HG02970 (cell line): Measurements from ENCODE around the gene TTC23.
A peak's percentile ranks its signal among the peaks of the same experiment; 100 is the strongest.

Source experiments
- ATAC-seq: cut with Tn5 transposase; IDR thresholded peaks from one replicate; pipeline ENCODE4 v1.9.1; 2021; ENCODE audit warnings: mild to moderate bottlenecking, moderate library complexity, moderate number of reproducible peaks; ENCODE audit not compliant: unreplicated experiment, low FRiP score

The TTC23 gene

GRCh38 chr15:99110581-99111320, 138.6 kb downstream of the TTC23 start:
- no peak for ATAC-seq

GRCh38 chr15:99110093-99110492, 139.3 kb downstream of the TTC23 start:
- no peak for ATAC-seq

GRCh38 chr15:99109555-99110021, 139.8 kb downstream of the TTC23 start:
- ATAC-seq, result no peak

GRCh38 chr15:99108993-99109392, 140.4 kb downstream of the TTC23 start:
- ATAC-seq, result no peak

DNA sequence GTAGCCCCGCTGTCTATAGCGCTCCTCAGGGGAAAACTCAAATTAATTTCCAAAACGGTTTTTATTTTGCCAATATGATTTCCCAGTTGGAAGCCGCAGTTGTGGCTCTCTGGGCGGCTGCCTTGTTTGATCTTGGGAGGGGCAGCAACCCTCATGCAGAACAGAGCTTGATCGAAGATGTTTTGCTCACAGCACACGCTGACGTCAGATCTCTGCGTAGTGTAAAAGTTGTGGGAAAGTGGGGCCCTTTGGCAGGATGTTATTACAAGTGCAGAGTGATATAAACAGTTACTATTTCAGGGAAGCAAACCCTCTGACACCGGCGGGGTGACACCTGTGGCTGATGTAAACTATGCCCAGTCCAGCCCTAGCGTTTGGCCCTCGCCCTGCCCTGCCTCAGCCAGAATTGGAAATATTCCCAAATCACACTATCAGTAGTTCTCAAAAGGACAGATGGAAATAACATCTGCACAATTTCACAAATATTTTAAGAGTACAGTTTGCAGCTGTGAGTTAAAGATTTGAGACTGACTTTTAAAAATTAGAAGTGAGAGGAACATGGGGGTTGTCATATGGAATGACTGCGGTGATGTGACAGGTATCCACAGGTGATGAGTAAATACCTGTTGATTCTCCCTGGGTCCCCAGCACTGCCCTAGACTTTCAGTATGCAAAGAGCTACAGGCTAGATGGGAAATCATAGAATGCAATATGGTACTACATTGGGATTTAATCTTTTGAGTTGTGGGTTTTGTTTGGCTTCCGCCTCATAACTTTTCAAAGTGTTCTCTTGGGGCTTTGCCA, 142.8 kb downstream of the TTC23 start:
- no peak for ATAC-seq

DNA sequence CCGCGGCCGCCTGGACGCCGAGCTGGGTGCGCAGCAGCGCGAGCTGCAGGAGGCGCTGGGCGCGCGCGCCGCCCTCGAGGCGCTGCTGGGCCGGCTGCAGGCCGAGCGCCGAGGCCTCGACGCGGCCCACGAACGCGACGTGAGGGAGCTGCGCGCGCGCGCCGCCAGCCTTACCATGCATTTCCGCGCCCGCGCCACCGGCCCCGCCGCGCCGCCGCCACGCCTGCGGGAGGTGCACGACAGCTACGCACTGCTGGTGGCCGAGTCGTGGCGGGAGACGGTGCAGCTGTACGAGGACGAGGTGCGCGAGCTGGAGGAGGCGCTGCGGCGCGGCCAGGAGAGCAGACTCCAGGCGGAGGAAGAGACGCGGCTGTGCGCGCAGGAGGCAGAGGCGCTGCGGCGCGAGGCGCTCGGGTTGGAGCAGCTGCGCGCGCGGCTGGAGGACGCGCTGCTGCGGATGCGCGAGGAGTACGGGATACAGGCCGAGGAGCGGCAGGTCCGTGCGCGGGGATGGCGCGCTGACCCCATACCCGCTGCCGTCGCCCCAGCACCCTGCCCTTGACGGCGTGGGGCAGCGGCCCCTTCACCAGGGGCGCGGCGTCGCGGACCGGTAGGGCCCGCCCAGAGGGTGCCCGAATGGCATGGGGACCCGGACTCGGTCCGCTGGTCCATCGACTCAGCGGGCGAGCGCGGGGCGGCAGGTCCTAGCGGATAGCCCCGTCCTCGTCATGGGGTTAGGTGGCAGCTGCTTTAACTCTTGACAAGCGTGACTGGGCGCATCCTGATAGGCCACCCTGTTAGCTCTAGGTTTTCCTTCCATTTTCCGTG, 143.7 kb downstream of the TTC23 start:
- ATAC-seq, result peak; percentile 35

DNA sequence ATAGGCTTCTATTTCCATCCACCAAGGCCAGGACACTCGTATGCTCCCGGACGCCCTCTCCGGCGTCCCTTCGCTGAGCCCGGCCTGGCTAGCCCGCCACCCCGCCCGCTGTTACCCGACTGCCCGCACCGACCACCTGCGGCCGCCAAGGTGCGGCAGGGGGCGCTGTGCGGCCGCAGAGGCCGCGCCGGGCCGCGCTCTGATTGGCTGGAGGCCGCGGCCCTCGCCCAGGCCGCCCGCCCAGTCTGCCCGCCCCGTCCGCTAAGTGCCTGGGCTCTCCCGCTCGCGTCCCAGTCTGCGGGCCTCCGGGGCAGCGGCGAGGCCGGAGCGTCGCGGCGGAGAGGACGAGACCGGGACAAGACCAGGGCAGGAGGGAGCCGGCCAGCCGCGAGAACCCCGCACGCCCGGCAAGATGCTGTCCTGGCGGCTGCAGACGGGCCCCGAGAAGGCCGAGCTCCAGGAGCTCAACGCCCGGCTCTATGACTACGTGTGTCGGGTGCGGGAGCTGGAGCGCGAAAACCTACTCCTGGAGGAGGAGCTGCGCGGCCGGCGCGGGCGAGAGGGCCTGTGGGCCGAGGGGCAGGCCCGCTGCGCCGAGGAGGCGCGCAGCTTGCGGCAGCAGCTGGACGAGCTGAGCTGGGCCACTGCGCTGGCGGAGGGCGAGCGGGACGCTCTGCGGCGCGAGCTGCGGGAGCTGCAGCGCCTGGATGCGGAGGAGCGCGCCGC, 144.4 kb downstream of the TTC23 start, which contains the start of gene SYNM:
Gene SYNM, plus strand, starts transcription at position 293 of the 726 bp plus-strand sequence. Its CDS starts 120 bp downstream, at position 413.
- ATAC-seq, result peak; percentile 60

DNA sequence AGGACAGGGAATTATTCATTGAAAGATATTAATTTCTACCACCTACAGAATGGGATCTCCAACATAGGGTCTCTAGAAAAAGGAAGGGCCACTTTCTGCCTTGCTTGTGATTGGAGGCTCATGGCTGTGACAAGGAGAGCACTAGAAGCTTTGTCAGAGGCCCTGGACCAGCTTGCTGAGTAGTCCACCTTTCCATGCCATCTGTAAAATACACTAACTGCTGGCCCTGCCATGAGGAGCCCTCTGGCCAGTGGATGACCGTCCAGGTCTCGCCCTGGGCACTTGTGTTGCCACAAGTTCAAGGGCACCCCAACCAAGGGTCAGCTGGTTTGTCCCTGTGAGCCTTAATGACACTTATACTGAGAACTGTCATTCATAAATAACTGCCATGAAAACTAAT, 146.1 kb downstream of the TTC23 start:
- no peak for ATAC-seq

DNA sequence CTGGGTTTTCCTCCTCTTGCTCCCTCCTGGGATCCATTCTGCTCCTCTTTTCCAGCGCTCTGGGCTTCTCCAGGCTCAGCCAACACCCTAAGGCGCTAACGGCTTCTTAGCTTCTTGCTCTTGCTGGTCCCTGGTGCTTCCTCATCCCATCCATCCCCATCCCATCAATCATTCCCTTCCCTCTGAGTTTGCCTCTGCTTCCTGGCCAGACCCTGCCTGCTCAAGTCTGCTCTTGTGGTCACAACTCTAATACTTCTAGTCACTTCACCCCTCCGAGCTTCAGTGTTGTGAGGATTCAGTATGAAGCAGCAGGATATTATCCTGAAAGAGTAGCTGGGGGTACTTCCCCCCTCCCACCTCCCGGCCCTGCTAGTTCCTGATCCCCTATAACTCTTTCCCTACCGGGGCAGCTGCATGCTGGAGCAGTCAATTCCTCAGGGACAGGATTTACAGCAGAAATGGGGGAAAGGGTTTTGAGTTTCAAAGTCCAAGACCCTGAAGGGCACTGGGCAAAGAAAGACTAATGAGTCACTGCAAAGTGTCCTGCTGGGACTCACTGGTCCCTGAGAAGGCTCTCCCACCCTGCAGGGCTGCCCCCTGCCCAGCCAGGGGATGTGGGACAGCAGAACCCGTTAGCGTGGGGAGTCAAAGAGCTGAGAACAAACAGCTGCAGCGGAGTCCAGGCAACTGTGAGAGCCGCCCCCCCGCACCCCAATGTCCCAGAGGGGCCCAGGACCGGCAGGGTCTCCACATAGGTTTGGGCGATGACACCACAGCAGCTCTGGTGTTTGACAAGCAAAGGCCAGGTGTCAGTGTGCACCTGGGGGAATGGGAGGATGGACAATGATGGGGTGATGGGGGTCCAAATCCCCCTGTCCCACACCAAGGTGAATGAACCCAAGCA, 146.8 kb downstream of the TTC23 start:
- ATAC-seq, result no peak

DNA sequence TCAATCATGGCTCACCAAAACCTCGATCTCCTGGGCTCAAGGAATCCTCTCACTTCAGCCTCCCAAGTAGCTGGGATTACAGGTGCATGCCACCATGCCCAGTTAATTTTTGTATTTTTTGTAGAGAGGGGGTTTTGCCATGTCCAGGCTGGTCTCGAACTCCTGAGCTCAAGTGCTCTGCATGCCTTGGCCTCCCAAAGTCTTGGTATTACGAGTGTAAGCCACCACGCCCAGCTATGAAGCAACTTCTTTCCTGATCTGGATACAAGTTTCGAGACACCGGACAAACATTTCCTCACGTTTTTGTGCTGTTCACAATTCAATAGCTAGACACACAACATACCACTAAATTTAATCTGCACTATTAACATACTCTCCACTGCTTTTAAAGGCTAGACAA, 147.9 kb downstream of the TTC23 start:
- no peak for ATAC-seq

DNA sequence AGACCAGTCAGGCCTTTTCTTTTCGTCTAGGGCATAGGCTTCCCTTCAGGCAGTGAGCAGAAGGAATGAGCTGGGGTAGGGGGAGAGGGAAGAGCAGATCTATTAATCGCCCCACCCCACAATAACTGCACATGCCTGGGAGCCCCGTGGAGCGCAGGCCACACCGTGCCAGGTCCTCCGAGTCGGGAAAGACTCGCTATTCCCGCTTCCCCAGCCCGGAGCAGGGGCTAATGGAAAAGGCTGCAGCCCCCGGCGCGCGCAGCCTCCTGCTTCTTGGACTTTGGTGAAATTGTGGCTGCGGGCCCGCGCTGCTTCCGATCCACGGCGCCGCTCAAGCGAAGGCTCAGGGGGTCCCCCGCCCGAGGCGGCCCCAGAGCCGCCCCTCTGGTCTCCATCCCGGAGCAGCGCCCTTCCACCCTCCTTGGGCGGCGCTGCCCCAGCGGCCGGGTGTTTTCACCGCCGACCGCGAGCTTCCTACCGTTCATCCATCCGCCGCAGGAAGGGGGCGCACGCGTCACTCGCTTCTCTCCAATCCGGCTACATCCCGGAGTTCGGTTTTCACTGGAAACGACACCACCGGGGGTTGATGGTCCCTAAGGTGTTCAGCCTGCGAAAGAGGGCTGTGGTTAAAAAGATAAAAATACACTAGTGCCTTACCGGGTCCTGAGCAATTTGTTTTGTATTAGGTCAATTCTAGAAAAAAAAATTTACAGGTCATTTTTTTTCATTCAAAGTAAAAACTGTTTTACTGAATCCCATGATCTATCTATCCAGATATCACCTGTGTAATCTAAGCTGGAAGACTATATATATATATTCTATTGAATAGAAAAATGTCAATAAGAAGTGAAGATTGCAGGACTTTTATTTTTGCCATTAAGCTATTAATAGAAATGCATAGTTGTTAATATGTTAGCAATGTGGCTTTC, 148.9 kb downstream of the TTC23 start:
- ATAC-seq, result no peak

GRCh38 chr15:99099661-99100060, 149.7 kb downstream of the TTC23 start:
- no peak for ATAC-seq

DNA sequence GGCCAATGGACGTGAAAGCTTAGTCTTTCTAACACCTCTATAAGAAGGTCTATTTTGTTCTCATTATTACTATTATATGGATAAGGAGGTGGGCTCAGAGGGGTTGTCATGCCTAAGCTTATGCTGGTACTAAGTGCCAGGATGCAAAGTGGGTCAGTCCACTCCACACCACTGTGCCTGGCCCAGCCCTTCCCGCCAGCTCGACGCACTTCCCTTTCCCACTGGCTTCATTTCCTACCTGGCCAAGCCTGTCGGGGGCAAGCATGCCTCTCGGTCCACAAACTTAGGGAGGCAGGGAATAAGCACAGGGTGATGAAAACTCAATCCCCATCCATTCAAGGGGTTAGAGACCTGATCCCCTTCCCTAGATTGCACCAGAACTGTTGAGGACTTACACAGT, 150.4 kb downstream of the TTC23 start:
- no peak for ATAC-seq

- ATAC-seq, result no peak
These were observed 151.0 kb downstream of the TTC23 start for GRCh38 chr15:99098426-99098825.

DNA sequence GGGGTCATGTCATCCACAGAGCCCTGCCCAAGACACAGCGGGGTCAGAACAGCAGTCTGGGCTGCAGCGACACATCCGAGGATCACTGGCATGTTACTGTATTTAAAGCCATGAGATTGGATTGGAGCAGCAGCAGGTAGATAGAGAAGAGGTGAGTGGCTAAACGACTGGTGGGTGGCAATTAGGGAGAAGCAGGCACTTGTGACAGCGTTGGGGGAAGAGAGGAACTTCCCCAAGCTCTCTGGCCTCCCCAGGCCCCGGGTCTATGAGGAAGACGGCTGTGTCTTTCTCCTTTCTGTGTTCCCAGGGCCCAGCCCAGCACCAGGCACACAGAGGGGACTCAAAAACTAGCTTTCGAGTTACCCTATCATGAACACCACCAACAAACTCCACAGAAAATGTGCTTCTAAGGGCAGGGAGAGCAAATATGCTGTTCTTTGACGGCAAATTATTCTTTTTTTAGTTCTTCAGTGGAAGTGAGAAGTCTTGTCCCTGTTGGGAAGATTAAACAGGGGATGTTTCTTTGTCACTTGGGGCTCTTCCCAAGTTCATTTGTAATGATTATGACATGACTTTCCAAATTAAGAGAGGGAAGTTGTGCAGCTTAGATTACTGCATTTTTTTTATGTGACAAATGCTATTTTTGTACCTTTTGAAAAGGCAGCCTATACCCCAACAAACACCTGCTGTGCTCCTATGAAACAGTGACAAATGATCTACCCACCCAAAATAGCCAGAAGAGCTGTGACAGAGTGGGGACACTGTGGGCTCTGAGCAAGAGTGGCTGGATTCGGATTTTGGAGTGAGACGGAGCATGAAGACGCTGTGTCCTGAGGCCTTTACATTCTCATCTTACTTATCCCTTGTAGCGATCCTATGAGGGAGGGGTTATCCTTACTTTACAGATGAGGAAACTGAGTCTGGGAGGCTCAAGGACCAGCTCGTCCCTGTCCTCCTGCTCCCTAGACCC, 151.7 kb downstream of the TTC23 start:
- ATAC-seq, result no peak

- no peak for ATAC-seq
These were observed 152.4 kb downstream of the TTC23 start for GRCh38 chr15:99096894-99097426.
